DOHH2 (cell line): Measurements from ENCODE around the gene CDH4.

ENCODE experiments used
- H3F3A ChIP-seq: fragments of 200-600 bp; sonication (generic), shearing (Covaris generic); 2 replicates; pipeline ENCODE4 v1.6.0; 2016; ENCODE audit warnings: antibody characterized with exemption, mild to moderate bottlenecking; ENCODE audit not compliant: control insufficient read depth, insufficient read depth
- H3K27ac ChIP-seq: fragments of 200-600 bp; sonication (generic); 2 replicates; pipeline ENCODE4 v1.5.1; 2014; ENCODE audit warnings: low read depth, mild to moderate bottlenecking, low read length, moderate library complexity
- H3K27me3 ChIP-seq: fragments of 200-600 bp; sonication (generic); 2 replicates; pipeline ENCODE4 v1.6.1; 2014; ENCODE audit warnings: mild to moderate bottlenecking, low read length, mixed read lengths; ENCODE audit not compliant: control insufficient read depth
- H3K36me3 ChIP-seq: fragments of 200-600 bp; sonication (generic); 2 replicates; pipeline ENCODE4 v1.6.1; 2014; ENCODE audit warnings: mild to moderate bottlenecking, low read length, moderate library complexity, mixed read lengths; ENCODE audit not compliant: control insufficient read depth
- H3K4me1 ChIP-seq: fragments of 200-600 bp; sonication (generic); 2 replicates; pipeline ENCODE4 v1.6.1; 2014; ENCODE audit warnings: mild to moderate bottlenecking, low read length, mixed read lengths; ENCODE audit not compliant: control insufficient read depth
- H3K4me2 ChIP-seq: fragments of 200-600 bp; sonication (generic); 2 replicates; pipeline ENCODE4 v1.6.0; 2014; ENCODE audit warnings: mild to moderate bottlenecking, low read length, moderate library complexity
- H3K4me3 ChIP-seq: fragments of 200-600 bp; sonication (generic); 2 replicates; pipeline ENCODE4 v1.5.1; 2014; ENCODE audit warnings: mild to moderate bottlenecking, low read length, mixed read lengths
- H3K79me2 ChIP-seq: fragments of 200-600 bp; sonication (generic); 2 replicates; pipeline ENCODE4 v1.6.1; 2014; ENCODE audit warnings: mild to moderate bottlenecking, low read length, mixed read lengths; ENCODE audit not compliant: control insufficient read depth
- H3K9me2 ChIP-seq: fragments of 200-600 bp; sonication (generic); replicated peaks from 2 replicates; pipeline ENCODE4 v1.6.1; 2014; ENCODE audit warnings: mild to moderate bottlenecking, low read length, mixed read lengths; ENCODE audit not compliant: control insufficient read depth
- H3K9me3 ChIP-seq: fragments of 200-600 bp; sonication (generic); 2 replicates; pipeline ENCODE4 v1.6.1; 2014; ENCODE audit warnings: antibody characterized with exemption, low read length, mixed read lengths; ENCODE audit not compliant: control insufficient read depth, insufficient read depth
- H4K20me1 ChIP-seq: fragments of 200-600 bp; sonication (generic); 2 replicates; pipeline ENCODE4 v1.6.0; 2014; ENCODE audit warnings: low read depth, mild to moderate bottlenecking, antibody characterized with exemption, low read length, moderate library complexity; ENCODE audit not compliant: control insufficient read depth, insufficient read depth
- EZH2phosphoT487 ChIP-seq: fragments of 200-600 bp; sonication (generic); IDR thresholded peaks from 2 replicates; pipeline ENCODE4 v1.6.1; 2017; ENCODE audit warnings: borderline replicate concordance, mild to moderate bottlenecking, antibody characterized with exemption, low read length, moderate library complexity, mixed read lengths
- TF ChIP-seq, protein P1 (sequence below): fragments of 200-600 bp; sonication (generic); IDR thresholded peaks from one replicate; pipeline ENCODE4 v1.5.1; 2014; ENCODE audit warnings: antibody characterized with exemption, mild to moderate bottlenecking, low read depth, low read length; ENCODE audit not compliant: poor library complexity, severe bottlenecking

CDH4 gene

DNA sequence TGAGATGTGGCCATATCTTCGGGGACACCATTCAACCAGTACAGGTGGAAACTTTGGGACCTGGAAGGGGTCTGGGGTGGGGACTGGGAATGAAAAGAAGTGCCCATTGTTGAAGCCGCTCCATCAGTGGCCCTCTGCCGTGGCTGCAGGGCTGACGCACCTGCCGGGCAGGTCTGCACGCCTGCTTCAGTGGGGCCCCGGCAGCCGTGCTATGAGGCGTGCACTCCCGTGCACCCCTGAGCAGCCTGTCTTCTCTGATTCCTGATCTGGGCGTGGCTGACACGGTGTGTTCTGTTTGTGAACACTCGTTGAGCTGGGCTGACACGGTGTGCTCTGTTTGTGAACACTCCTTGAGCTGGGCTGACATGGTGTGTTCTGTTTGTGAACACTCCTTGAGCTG is 657.8 kb downstream of the CDH4 start:
- no peaks in the 10 kb centered on the region for H3F3A ChIP-seq
- peaks cover 2% of the 10 kb centered on the region; the same call in 1 of the 2 replicates for H3K27me3 ChIP-seq
- no peak overlapping the region for H3K4me2 ChIP-seq
- TF ChIP-seq EZH2phosphoT487: no peak
- TF ChIP-seq, protein P1, sequence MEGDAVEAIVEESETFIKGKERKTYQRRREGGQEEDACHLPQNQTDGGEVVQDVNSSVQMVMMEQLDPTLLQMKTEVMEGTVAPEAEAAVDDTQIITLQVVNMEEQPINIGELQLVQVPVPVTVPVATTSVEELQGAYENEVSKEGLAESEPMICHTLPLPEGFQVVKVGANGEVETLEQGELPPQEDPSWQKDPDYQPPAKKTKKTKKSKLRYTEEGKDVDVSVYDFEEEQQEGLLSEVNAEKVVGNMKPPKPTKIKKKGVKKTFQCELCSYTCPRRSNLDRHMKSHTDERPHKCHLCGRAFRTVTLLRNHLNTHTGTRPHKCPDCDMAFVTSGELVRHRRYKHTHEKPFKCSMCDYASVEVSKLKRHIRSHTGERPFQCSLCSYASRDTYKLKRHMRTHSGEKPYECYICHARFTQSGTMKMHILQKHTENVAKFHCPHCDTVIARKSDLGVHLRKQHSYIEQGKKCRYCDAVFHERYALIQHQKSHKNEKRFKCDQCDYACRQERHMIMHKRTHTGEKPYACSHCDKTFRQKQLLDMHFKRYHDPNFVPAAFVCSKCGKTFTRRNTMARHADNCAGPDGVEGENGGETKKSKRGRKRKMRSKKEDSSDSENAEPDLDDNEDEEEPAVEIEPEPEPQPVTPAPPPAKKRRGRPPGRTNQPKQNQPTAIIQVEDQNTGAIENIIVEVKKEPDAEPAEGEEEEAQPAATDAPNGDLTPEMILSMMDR: no peak
- H3K36me3 ChIP-seq: no peaks in the 10 kb centered on the region
- H3K9me3 ChIP-seq: peaks cover 3% of the 10 kb centered on the region; the same call in 1 of the 2 replicates
- no peak overlapping the region for H3K27ac ChIP-seq
- H3K79me2 ChIP-seq: no peaks in the 10 kb centered on the region
- H3K4me1 ChIP-seq: no peaks in the 10 kb centered on the region
- H3K9me2 ChIP-seq: no peaks in the 10 kb centered on the region
- H3K4me3 ChIP-seq: no peak overlapping the region
- no peaks in the 10 kb centered on the region for H4K20me1 ChIP-seq

DNA sequence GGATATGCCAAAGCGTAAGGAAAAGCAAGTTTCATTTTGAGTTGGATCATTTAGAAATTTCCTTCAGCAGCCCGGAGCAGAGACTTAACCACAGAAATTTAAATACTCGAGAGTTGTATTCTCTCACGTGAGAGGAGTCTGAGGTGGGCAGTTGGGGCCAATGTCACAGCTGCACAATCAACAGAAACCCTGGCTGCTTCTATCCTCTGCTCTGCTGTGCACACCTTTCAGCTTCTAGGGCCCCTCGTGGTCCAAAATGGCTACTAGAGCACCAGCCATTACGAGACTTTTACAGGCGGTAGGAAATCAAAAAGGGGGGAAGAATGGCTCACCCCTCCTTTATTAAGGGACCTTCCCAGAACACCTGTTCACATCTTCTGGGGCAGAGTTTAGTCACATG is 659.8 kb downstream of the CDH4 start:
- peaks cover 3% of the 10 kb centered on the region; the same call in 1 of the 2 replicates for H3K9me3 ChIP-seq
- TF ChIP-seq, protein P1: no peak
- TF ChIP-seq EZH2phosphoT487: no peak
- no peaks in the 10 kb centered on the region for H3K9me2 ChIP-seq
- H3K36me3 ChIP-seq: no peaks in the 10 kb centered on the region
- peaks cover 2% of the 10 kb centered on the region; the same call in 1 of the 2 replicates for H3K27me3 ChIP-seq
- H3K4me3 ChIP-seq: no peak overlapping the region
- H3K27ac ChIP-seq: no peak overlapping the region
- no peaks in the 10 kb centered on the region for H3K79me2 ChIP-seq
- H3F3A ChIP-seq: no peaks in the 10 kb centered on the region
- H3K4me2 ChIP-seq: no peak overlapping the region
- no peaks in the 10 kb centered on the region for H3K4me1 ChIP-seq
- no peaks in the 10 kb centered on the region for H4K20me1 ChIP-seq

DNA sequence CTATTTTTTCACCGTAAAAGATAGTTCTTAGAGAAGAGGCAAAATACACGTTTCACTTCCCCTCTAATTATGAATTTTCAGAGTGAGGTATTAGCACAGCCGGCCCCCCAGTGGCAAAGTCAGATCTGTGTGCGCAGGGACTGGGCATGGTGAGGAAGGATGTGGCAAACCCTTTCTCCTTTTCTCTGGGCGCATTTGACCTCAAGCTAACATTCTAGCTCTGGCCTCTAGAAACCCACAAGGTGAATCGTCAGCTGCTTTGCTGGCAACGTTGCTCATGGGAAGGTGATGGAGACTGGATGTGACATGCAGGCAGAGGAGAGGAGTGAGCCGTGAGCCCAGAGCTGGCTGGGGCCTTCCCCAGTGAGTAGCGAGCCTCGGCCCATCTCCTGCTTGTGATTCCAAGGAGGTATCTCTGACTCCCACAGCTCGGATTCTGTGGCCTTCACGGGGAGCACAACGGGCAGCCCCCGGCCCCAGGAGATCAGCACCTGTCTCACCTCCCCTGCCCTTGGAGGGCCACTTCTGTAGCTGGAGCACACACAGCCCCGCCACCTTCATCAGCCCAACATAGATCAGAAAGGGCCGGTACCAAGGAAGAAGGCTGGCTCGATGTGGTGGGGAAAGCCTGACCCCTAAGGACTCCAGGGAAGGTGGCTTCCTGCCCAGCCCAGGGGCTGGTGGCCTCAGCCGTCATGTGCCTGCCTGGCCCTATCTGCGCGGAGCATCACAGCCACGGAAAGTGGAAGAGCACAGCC is 660.8 kb downstream of the CDH4 start:
- no peaks in the 10 kb centered on the region for H3K36me3 ChIP-seq
- no peak for TF ChIP-seq EZH2phosphoT487
- TF ChIP-seq, protein P1: no peak
- no peak overlapping the region for H3K27ac ChIP-seq
- H3K9me2 ChIP-seq: no peaks in the 10 kb centered on the region
- H3K4me3 ChIP-seq: no peak overlapping the region
- peaks cover 3% of the 10 kb centered on the region; the same call in 1 of the 2 replicates for H3K9me3 ChIP-seq
- no peak overlapping the region for H3K4me2 ChIP-seq
- no peaks in the 10 kb centered on the region for H3F3A ChIP-seq
- no peaks in the 10 kb centered on the region for H3K79me2 ChIP-seq
- no peaks in the 10 kb centered on the region for H4K20me1 ChIP-seq
- peaks cover 2% of the 10 kb centered on the region; the same call in 1 of the 2 replicates for H3K27me3 ChIP-seq
- no peaks in the 10 kb centered on the region for H3K4me1 ChIP-seq
